ENCODE measurements around the gene LPCAT1.
"Not testable (repeated sequence)": the region's sequence is repeated elsewhere in the genome, so short reads cannot be mapped to it uniquely, and the experiment has no call there.

The LPCAT1 gene

DNA sequence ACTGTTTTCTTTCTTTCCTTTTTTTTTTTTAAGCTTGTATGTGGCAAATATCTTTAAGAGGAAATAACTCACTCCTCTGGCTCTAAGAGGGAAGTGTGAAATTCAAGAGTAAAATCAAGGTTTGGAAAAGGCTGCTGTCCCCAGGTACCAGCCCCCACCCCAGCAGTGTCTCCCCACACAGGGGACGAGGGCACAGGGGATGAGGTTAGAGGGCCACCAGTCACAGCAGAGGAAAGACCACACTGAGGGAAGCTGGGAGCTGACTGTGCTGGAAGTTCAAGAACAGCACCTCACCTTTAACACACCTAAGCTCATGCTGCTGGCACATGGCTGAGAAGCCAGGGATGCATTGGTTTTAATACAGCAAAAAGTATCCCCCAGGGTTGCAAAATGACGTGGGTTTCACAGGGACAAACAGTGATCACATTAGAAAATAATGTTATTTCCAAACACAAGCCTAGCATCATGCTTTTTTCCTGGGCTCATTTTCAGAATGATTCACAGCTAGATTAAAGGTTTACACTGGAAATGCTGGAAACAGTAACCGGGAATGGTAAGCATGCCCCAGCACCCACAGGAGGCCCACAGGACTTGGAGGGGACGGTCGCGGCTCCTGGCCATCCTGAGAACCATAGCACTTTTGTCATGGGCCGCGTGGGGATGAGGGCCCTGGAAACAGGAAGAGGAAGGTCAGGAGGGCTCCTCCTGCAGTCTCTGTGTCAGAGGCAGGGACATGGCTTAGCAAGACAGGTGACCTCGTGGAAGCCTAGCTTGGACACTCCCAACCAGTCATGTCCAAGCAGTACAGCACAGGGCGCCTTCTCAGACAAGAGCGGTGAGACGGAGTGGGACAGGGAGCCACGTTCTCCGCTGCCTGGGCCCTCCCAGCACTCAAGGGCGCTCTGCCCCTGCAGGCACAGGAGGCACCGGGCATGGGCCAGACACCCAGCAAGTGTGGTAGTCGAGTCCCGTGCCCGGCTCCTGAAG, 6.9 kb downstream of the LPCAT1 start:
- no CpG with 5 or more reads among the region's 19 CpGs for WGBS (ENCODE audit: extremely low coverage, insufficient coverage, low lambda C conversion rate)
- peak; percentile 41 for DNase-seq
- H3K27me3 ChIP-seq (ENCODE audit: insufficient read depth, low read length, poor library complexity): no peaks in the 10 kb centered on the region
- no peak overlapping the region for H2AK5ac ChIP-seq (ENCODE audit: low read length)
- no peak overlapping the region for H3K4me2 ChIP-seq (ENCODE audit: low read length)
- H3K27ac ChIP-seq (ENCODE audit: low read depth, low read length): peak overlapping the region; percentile 4
- peaks cover 12% of the 10 kb centered on the region for H3K4me1 ChIP-seq (ENCODE audit: control insufficient read depth, low read depth, low read length)
- peak overlapping the region; percentile 38 for H3K56ac ChIP-seq (ENCODE audit: low read length)
- no peak overlapping the region for H4K5ac ChIP-seq (ENCODE audit: low read length)
- peaks cover 4% of the 10 kb centered on the region for H3K36me3 ChIP-seq (ENCODE audit: control insufficient read depth, insufficient read depth, low read length)
- no peak overlapping the region for H4K8ac ChIP-seq (ENCODE audit: low read depth, low read length)
- no peak overlapping the region for H2BK5ac ChIP-seq (ENCODE audit: low read length)
- H3K23ac ChIP-seq (ENCODE audit: low read length): no peak overlapping the region
- H3K4me3 ChIP-seq (ENCODE audit: low read length): no peak overlapping the region
- H3K4ac ChIP-seq (ENCODE audit: low read depth, low read length): no peak overlapping the region
- no peak overlapping the region for H2BK120ac ChIP-seq (ENCODE audit: low read depth, low read length)
- peaks cover 25% of the 10 kb centered on the region for H3K79me1 ChIP-seq (ENCODE audit: low read length)
- H3K79me2 ChIP-seq (ENCODE audit: control insufficient read depth, insufficient read depth, low read length): peaks cover 78% of the 10 kb centered on the region
- no peak overlapping the region for H3K9ac ChIP-seq (ENCODE audit: low read length)
- no peak overlapping the region for H2BK15ac ChIP-seq (replicated peaks; ENCODE audit: low read depth)
- H3K18ac ChIP-seq (ENCODE audit: low read length): no peak overlapping the region

DNA sequence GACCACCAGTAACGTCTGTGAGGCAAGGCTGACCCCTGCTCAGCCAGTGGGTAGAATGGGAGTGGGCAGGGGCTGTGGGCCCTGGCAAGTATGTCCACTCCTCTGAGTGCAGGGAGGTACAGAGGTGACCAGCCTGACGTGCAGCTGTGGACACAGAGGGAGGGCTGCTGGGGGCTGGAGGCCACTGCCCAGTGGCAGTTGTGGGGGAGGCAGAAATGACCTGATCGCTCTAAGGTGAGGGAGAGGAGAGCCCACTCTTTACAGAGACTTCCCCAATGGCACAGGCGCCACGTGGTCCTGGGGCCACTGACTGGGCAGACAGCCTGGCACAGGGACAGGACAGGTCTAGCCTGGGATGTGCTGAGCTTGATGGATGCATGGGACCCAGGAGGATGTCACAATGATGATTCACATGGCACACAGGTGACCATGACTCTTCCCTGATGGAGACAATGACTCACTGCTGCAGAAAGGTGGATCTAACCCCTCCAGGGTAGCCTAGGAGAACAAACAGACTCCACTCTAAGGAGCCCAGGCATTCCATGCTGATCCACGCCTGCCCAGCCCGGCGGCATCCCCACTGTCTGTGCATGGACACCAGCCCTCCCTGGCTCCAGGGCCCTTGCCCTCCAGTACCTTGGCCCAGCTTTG, 7.7 kb downstream of the LPCAT1 start:
- no peak overlapping the region for H4K8ac ChIP-seq (ENCODE audit: low read depth, low read length)
- H3K56ac ChIP-seq (ENCODE audit: low read length): peak overlapping the region; percentile 76
- no peak overlapping the region for H2BK120ac ChIP-seq (ENCODE audit: low read depth, low read length)
- H3K27ac ChIP-seq (ENCODE audit: low read depth, low read length): peak overlapping the region; percentile 79
- no peak overlapping the region for H3K4me3 ChIP-seq (ENCODE audit: low read length)
- no peak overlapping the region for H2AK5ac ChIP-seq (ENCODE audit: low read length)
- H3K27me3 ChIP-seq (ENCODE audit: insufficient read depth, low read length, poor library complexity): no peaks in the 10 kb centered on the region
- H3K4me2 ChIP-seq (ENCODE audit: low read length): no peak overlapping the region
- H3K79me2 ChIP-seq (ENCODE audit: control insufficient read depth, insufficient read depth, low read length): peaks cover 78% of the 10 kb centered on the region
- no peak overlapping the region for H4K5ac ChIP-seq (ENCODE audit: low read length)
- H3K36me3 ChIP-seq (ENCODE audit: control insufficient read depth, insufficient read depth, low read length): peaks cover 6% of the 10 kb centered on the region
- peak overlapping the region; percentile 89 for H2BK5ac ChIP-seq (ENCODE audit: low read length)
- H3K9ac ChIP-seq (ENCODE audit: low read length): peak overlapping the region; percentile 17
- peaks cover 9% of the 10 kb centered on the region for H3K4me1 ChIP-seq (ENCODE audit: control insufficient read depth, low read depth, low read length)
- H3K79me1 ChIP-seq (ENCODE audit: low read length): peaks cover 23% of the 10 kb centered on the region
- peak; percentile 98 for DNase-seq
- H2BK15ac ChIP-seq (replicated peaks; ENCODE audit: low read depth): no peak overlapping the region
- H3K23ac ChIP-seq (ENCODE audit: low read length): peak overlapping the region; percentile 72
- WGBS (ENCODE audit: extremely low coverage, insufficient coverage, low lambda C conversion rate): no CpG with 5 or more reads among the region's 8 CpGs
- H3K18ac ChIP-seq (ENCODE audit: low read length): no peak overlapping the region
- peak overlapping the region; percentile 18 for H3K4ac ChIP-seq (ENCODE audit: low read depth, low read length)

GRCh38 chr5:1515311-1515920, 8.3 kb downstream of the LPCAT1 start:
- Histone ChIP-seq H3K36me3 (ENCODE audit: control insufficient read depth, insufficient read depth, low read length) (peaks cover 8% of the 10 kb centered on the region), H3K27me3 (ENCODE audit: insufficient read depth, low read length, poor library complexity) (no peaks in the 10 kb centered on the region), H3K18ac (ENCODE audit: low read length) (peak overlapping the region; percentile 54), H2AK5ac (ENCODE audit: low read length) (no peak overlapping the region), H3K79me2 (ENCODE audit: control insufficient read depth, insufficient read depth, low read length) (peaks cover 81% of the 10 kb centered on the region), H2BK120ac (ENCODE audit: low read depth, low read length) (peak overlapping the region; percentile 16), H3K4me3 (ENCODE audit: low read length) (no peak overlapping the region), H3K9ac (ENCODE audit: low read length) (peak overlapping the region; percentile 17), H4K8ac (ENCODE audit: low read depth, low read length) (no peak overlapping the region), H3K4me2 (ENCODE audit: low read length) (no peak overlapping the region), H3K79me1 (ENCODE audit: low read length) (peaks cover 27% of the 10 kb centered on the region), H3K4ac (ENCODE audit: low read depth, low read length) (peak overlapping the region; percentile 57), H3K4me1 (ENCODE audit: control insufficient read depth, low read depth, low read length) (peaks cover 9% of the 10 kb centered on the region), H2BK5ac (ENCODE audit: low read length) (peak overlapping the region; percentile 89), H3K56ac (ENCODE audit: low read length) (peak overlapping the region; percentile 76), H4K5ac (ENCODE audit: low read length) (no peak overlapping the region), H3K27ac (ENCODE audit: low read depth, low read length) (peak overlapping the region; percentile 79), H2BK15ac (replicated peaks; ENCODE audit: low read depth) (no peak overlapping the region), H3K23ac (ENCODE audit: low read length) (peak overlapping the region; percentile 72)
- WGBS (ENCODE audit: extremely low coverage, insufficient coverage, low lambda C conversion rate): no CpG with 5 or more reads among the region's 11 CpGs
- peak; percentile 32 for DNase-seq

GRCh38 chr5:1514819-1515310, 8.9 kb downstream of the LPCAT1 start:
- peak; percentile 98 for DNase-seq
- H2AK5ac ChIP-seq (ENCODE audit: low read length); H3K23ac ChIP-seq (ENCODE audit: low read length); H4K8ac ChIP-seq (ENCODE audit: low read depth, low read length); H3K36me3 ChIP-seq (ENCODE audit: control insufficient read depth, insufficient read depth, low read length); H4K5ac ChIP-seq (ENCODE audit: low read length); H3K4me1 ChIP-seq (ENCODE audit: control insufficient read depth, low read depth, low read length); H3K4me3 ChIP-seq (ENCODE audit: low read length); H3K27me3 ChIP-seq (ENCODE audit: insufficient read depth, low read length, poor library complexity); H2BK5ac ChIP-seq (ENCODE audit: low read length); H2BK15ac ChIP-seq (replicated peaks; ENCODE audit: low read depth); H3K4me2 ChIP-seq (ENCODE audit: low read length): not testable (repeated sequence)
- H3K4ac ChIP-seq (ENCODE audit: low read depth, low read length): peak overlapping the region; percentile 57
- H3K79me2 ChIP-seq (ENCODE audit: control insufficient read depth, insufficient read depth, low read length): peaks cover 80% of the 10 kb centered on the region
- peaks cover 27% of the 10 kb centered on the region for H3K79me1 ChIP-seq (ENCODE audit: low read length)
- H2BK120ac ChIP-seq (ENCODE audit: low read depth, low read length): peak overlapping the region; percentile 16
- H3K56ac ChIP-seq (ENCODE audit: low read length): peak overlapping the region; percentile 76
- H3K27ac ChIP-seq (ENCODE audit: low read depth, low read length): peak overlapping the region; percentile 79
- H3K9ac ChIP-seq (ENCODE audit: low read length): peak overlapping the region; percentile 37
- WGBS (ENCODE audit: extremely low coverage, insufficient coverage, low lambda C conversion rate): no CpG with 5 or more reads among the region's 11 CpGs
- H3K18ac ChIP-seq (ENCODE audit: low read length): peak overlapping the region; percentile 54

GRCh38 chr5:1514027-1514818, 9.5 kb downstream of the LPCAT1 start:
- peaks cover 9% of the 10 kb centered on the region for H3K4me1 ChIP-seq (ENCODE audit: control insufficient read depth, low read depth, low read length)
- no peak overlapping the region for H2AK5ac ChIP-seq (ENCODE audit: low read length)
- no peak overlapping the region for H2BK120ac ChIP-seq (ENCODE audit: low read depth, low read length)
- peak overlapping the region; percentile 3 for H3K18ac ChIP-seq (ENCODE audit: low read length)
- no peak overlapping the region for H3K4me2 ChIP-seq (ENCODE audit: low read length)
- H3K9ac ChIP-seq (ENCODE audit: low read length): peak overlapping the region; percentile 37
- H2BK15ac ChIP-seq (replicated peaks; ENCODE audit: low read depth): no peak overlapping the region
- H4K8ac ChIP-seq (ENCODE audit: low read depth, low read length): no peak overlapping the region
- H3K4me3 ChIP-seq (ENCODE audit: low read length): no peak overlapping the region
- no peak for DNase-seq
- H3K23ac ChIP-seq (ENCODE audit: low read length): peak overlapping the region; percentile 48
- H3K27me3 ChIP-seq (ENCODE audit: insufficient read depth, low read length, poor library complexity): no peaks in the 10 kb centered on the region
- H3K36me3 ChIP-seq (ENCODE audit: control insufficient read depth, insufficient read depth, low read length): peaks cover 4% of the 10 kb centered on the region
- H4K5ac ChIP-seq (ENCODE audit: low read length): no peak overlapping the region
- peak overlapping the region; percentile 23 for H2BK5ac ChIP-seq (ENCODE audit: low read length)
- H3K79me2 ChIP-seq (ENCODE audit: control insufficient read depth, insufficient read depth, low read length): peaks cover 80% of the 10 kb centered on the region
- H3K4ac ChIP-seq (ENCODE audit: low read depth, low read length): no peak overlapping the region
- WGBS (ENCODE audit: extremely low coverage, insufficient coverage, low lambda C conversion rate): no CpG with 5 or more reads among the region's 30 CpGs
- peak overlapping the region; percentile 65 for H3K56ac ChIP-seq (ENCODE audit: low read length)
- H3K79me1 ChIP-seq (ENCODE audit: low read length): peaks cover 26% of the 10 kb centered on the region
- H3K27ac ChIP-seq (ENCODE audit: low read depth, low read length): peak overlapping the region; percentile 74

Data from mesendoderm (in vitro differentiated cells).